ENCODE results near the gene HYAL3. TPM values are rescaled to one million over a fixed set of nuclear protein-coding genes. Genes with fewer than 3 reads are reported as not detected.

HYAL3 gene
- total RNA-seq, 1 experiment from 2014 or later, result 20.8 TPM

DNA sequence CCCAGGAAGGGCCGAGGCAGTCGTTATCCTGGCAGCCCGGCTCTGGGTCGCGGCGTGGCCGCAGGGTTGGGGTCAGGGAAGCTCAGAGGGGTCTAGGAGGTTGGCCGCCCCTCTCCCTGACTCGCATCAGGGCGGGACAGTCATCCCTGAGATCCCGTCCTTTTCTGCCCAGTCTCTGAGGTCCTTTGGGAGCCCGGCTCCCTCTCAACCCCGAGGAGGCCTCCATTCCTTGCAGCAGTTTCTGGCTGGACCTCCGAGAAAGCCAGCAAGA is 22.8 kb upstream of the HYAL3 start:
- Histone ChIP-seq H3K9me3 (ENCODE audit: low read length) (no peaks in the 10 kb centered on the region), H3K27ac (ENCODE audit: low read length) (no peak overlapping the region), H2AFZ (ENCODE audit: low read length) (peak overlapping the region; percentile 92; the same call in 1 of the 2 replicates), H3K27me3 (ENCODE audit: low read length) (no peaks in the 10 kb centered on the region), H3K4me1 (ENCODE audit: insufficient read depth, low read length) (peaks cover 39% of the 10 kb centered on the region), H3F3A (ENCODE audit: low read length, unreplicated experiment) (peaks cover 12% of the 10 kb centered on the region), H3K4me2 (ENCODE audit: low read length) (peak overlapping the region; percentile 99), H3K9me2 (replicated peaks; ENCODE audit: low read length) (no peaks in the 10 kb centered on the region), H3K36me3 (ENCODE audit: low read depth, low read length) (peaks cover 6% of the 10 kb centered on the region), H4K20me1 (ENCODE audit: low read length) (no peaks in the 10 kb centered on the region), H3K9ac (ENCODE audit: low read length) (no peak overlapping the region), H3K4me3 (ENCODE audit: low read length) (peak overlapping the region; percentile 97; the same call in 1 of the 2 replicates), H3K79me2 (ENCODE audit: low read length) (peaks cover 40% of the 10 kb centered on the region)
- no peak for TF ChIP-seq CTCF (conservative IDR thresholded peaks at IDR 0.05; ENCODE audit: low read depth, low read length)
- no peak for TF ChIP-seq EZH2 (IDR thresholded peaks at IDR 0.05; ENCODE audit: low read length, unreplicated experiment)
- no peak for TF ChIP-seq EZH2phosphoT487 (IDR thresholded peaks at IDR 0.05; ENCODE audit: borderline replicate concordance, low read length)
- no TSS peak for BruUV-seq (replicated peaks)
- intact Hi-C loops (cut with micrococcal nuclease), result loop anchor here (5.0 kb wide), 1 partner anchor 125 kb away; no protein-coding TSS in a partner anchor
- ATAC-seq (no peak), DNase-seq (no peak)
- ChIA-PET CTCF (interaction anchor here (1.0 kb wide), 2 partner anchors 23 to 57 kb away, joined by 7 to 8 read pairs; partner anchors contain the start of genes HYAL3 and NAA80), POLR2A (ENCODE audit: unreplicated experiment) (no interaction called here)

DNA sequence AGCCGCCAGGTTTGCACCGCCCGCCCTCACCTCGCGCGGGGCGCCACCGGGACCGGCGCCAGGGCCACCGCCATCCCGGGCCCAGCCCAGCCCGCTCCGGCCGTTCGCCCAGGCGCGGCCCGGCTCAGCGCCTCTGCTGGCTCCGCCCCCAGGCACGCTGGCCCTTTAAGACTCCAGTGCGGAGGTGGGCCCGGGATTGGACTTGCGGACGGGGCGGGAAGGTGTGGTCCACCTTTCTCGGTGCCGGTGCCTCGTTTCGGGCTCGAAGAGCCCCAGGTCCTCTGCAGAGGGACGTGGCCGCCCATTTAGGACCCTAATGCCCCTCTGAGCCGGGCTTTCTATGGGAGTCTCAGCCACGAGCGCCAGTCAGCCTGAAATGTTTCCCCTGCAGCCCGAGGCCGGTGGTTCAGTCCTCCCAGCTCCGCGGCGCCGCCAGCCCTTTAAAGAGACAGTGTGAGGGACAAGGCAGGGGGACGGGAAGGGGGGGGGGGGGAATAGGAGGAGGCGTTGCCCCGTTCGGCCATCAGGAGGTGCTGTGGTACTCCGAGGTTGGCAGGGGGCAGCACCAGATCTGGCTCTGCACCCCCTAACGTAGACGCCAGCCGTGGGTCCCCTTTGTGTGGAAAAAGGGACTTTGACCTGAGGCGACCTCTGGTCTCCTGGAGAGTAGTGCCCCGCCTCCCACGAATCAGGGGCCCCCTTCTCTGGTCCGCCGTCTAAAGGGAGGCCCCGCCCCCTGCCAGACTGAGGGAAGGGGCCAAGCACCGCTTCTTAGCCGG is 22.3 kb upstream of the HYAL3 start:
- H3K4me2 ChIP-seq (ENCODE audit: low read length), result peak overlapping the region; percentile 99
- H3K27ac ChIP-seq (ENCODE audit: low read length), result peak overlapping the region; percentile 86
- peaks cover 6% of the 10 kb centered on the region for H3K36me3 ChIP-seq (ENCODE audit: low read depth, low read length)
- H3K79me2 ChIP-seq (ENCODE audit: low read length), result peaks cover 34% of the 10 kb centered on the region
- no peaks in the 10 kb centered on the region for H4K20me1 ChIP-seq (ENCODE audit: low read length)
- DNase-seq (peak; percentile 89), ATAC-seq (peak; percentile 66)
- intact Hi-C loops (cut with micrococcal nuclease), result loop anchor here (1.0 to 5.0 kb wide), 2 partner anchors 22 to 124 kb away; partner anchors contain the start of genes HYAL3 and NAA80
- TF ChIP-seq CTCF (conservative IDR thresholded peaks at IDR 0.05; ENCODE audit: low read depth, low read length) (peak; percentile 70), EZH2 (IDR thresholded peaks at IDR 0.05; ENCODE audit: low read length, unreplicated experiment) (no peak)
- ChIA-PET POLR2A (ENCODE audit: unreplicated experiment) (no interaction called here), CTCF (interaction anchor here (0.6 to 1.0 kb wide), 9 partner anchors 15 to 1361 kb away, joined by 4 to 10 read pairs (median 6); partner anchors contain the start of genes HYAL3 and NAA80)
- H3K9me2 ChIP-seq (replicated peaks; ENCODE audit: low read length), result no peaks in the 10 kb centered on the region
- peaks cover 13% of the 10 kb centered on the region for H3F3A ChIP-seq (ENCODE audit: low read length, unreplicated experiment)
- H2AFZ ChIP-seq (ENCODE audit: low read length), result peak overlapping the region; percentile 92
- peak overlapping the region; percentile 93 for H3K9ac ChIP-seq (ENCODE audit: low read length)
- no peaks in the 10 kb centered on the region for H3K9me3 ChIP-seq (ENCODE audit: low read length)
- peak overlapping the region; percentile 97 for H3K4me3 ChIP-seq (ENCODE audit: low read length)
- no peaks in the 10 kb centered on the region for H3K27me3 ChIP-seq (ENCODE audit: low read length)
- peaks cover 41% of the 10 kb centered on the region for H3K4me1 ChIP-seq (ENCODE audit: insufficient read depth, low read length)
- BruUV-seq (replicated peaks), result TSS peak; percentile 12

- TF ChIP-seq EZH2 (IDR thresholded peaks at IDR 0.05; ENCODE audit: low read length, unreplicated experiment) (no peak), EZH2phosphoT487 (IDR thresholded peaks at IDR 0.05; ENCODE audit: borderline replicate concordance, low read length) (no peak), CTCF (conservative IDR thresholded peaks at IDR 0.05; ENCODE audit: low read depth, low read length) (no peak)
- H3K9ac ChIP-seq (ENCODE audit: low read length), result peak overlapping the region; percentile 93
- peak overlapping the region; percentile 86 for H3K27ac ChIP-seq (ENCODE audit: low read length)
- no peaks in the 10 kb centered on the region for H3K9me2 ChIP-seq (replicated peaks; ENCODE audit: low read length)
- no peaks in the 10 kb centered on the region for H4K20me1 ChIP-seq (ENCODE audit: low read length)
- H3K4me1 ChIP-seq (ENCODE audit: insufficient read depth, low read length), result peaks cover 47% of the 10 kb centered on the region
- BruUV-seq (replicated peaks), result no TSS peak
- H2AFZ ChIP-seq (ENCODE audit: low read length), result peak overlapping the region; percentile 92
- H3K4me2 ChIP-seq (ENCODE audit: low read length), result peak overlapping the region; percentile 99
- H3K9me3 ChIP-seq (ENCODE audit: low read length), result no peaks in the 10 kb centered on the region
- peaks cover 30% of the 10 kb centered on the region for H3K79me2 ChIP-seq (ENCODE audit: low read length)
- H3K4me3 ChIP-seq (ENCODE audit: low read length), result peak overlapping the region; percentile 97
- DNase-seq, result peak; percentile 78
- ATAC-seq, result peak; percentile 35
- peaks cover 6% of the 10 kb centered on the region for H3K36me3 ChIP-seq (ENCODE audit: low read depth, low read length)
- intact Hi-C loops (cut with micrococcal nuclease), result loop anchor here (1.0 to 5.0 kb wide), 2 partner anchors 22 to 124 kb away; partner anchors contain the start of genes HYAL3 and NAA80
- H3K27me3 ChIP-seq (ENCODE audit: low read length), result no peaks in the 10 kb centered on the region
- POLR2A ChIA-PET (ENCODE audit: unreplicated experiment), result no interaction called here
- H3F3A ChIP-seq (ENCODE audit: low read length, unreplicated experiment), result peaks cover 13% of the 10 kb centered on the region
- CTCF ChIA-PET, result interaction anchor here (0.6 to 1.0 kb wide), 9 partner anchors 15 to 1361 kb away, joined by 4 to 10 read pairs (median 6); partner anchors contain the start of genes HYAL3 and NAA80
Observed at GRCh38 chr3:50320853-50321335, 21.7 kb upstream of the HYAL3 start.
